Astrocyte of the spinal cord (primary cell): ENCODE measurements around the gene DGLUCY.
A peak's percentile ranks its signal among the peaks of the same experiment; 100 is the strongest.
"Not testable (repeated sequence)": the region's sequence is repeated elsewhere in the genome, so short reads cannot be mapped to it uniquely, and the experiment has no call there.

Source experiments
- DNase-seq: peaks from one replicate; pipeline ENCODE4 v3.0.0; 2011; ENCODE audit warnings: low read depth, low spot score
- H3K4me3 ChIP-seq: 2 replicates; pipeline ENCODE4 v1.5.1; 2011; ENCODE audit warnings: low read depth, mild to moderate bottlenecking, low read length, moderate library complexity
- in situ Hi-C: cut with HindIII; loops from 2 replicates; pipeline ENCODE4 v1.10.0; 2017; ENCODE audit warnings: low sequenced_read_pairs
- TF ChIP-seq, protein P1 (sequence below): IDR thresholded peaks from 2 replicates; pipeline ENCODE4 v1.5.1; 2012; ENCODE audit warnings: low read depth, mild to moderate bottlenecking, low read length, inconsistent platforms

Gene DGLUCY

DNA sequence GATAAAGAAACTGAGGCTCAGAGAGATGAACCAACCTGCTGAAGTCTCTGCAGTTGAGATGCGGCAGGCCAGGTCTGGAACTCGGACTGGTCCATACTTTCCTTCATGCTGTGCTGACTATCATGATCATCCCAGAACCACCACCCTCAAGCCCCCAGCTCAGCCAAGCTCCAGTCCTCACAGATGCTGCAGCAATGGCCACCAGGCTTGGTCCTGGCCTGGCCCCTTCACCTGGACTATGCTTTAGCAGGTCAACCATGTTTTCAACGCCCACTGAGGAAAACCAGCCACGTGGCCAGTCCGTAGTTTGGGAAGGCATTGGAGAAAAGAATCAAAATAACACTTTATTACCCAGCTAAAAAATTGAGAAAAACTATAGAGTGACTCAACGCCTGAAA, 129.2 kb downstream of the DGLUCY start:
- DNase-seq: no peak
- TF ChIP-seq, protein P1, sequence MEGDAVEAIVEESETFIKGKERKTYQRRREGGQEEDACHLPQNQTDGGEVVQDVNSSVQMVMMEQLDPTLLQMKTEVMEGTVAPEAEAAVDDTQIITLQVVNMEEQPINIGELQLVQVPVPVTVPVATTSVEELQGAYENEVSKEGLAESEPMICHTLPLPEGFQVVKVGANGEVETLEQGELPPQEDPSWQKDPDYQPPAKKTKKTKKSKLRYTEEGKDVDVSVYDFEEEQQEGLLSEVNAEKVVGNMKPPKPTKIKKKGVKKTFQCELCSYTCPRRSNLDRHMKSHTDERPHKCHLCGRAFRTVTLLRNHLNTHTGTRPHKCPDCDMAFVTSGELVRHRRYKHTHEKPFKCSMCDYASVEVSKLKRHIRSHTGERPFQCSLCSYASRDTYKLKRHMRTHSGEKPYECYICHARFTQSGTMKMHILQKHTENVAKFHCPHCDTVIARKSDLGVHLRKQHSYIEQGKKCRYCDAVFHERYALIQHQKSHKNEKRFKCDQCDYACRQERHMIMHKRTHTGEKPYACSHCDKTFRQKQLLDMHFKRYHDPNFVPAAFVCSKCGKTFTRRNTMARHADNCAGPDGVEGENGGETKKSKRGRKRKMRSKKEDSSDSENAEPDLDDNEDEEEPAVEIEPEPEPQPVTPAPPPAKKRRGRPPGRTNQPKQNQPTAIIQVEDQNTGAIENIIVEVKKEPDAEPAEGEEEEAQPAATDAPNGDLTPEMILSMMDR: no peak
- in situ Hi-C loops: no loop called here
- no peak overlapping the region for H3K4me3 ChIP-seq

GRCh38 chr14:91244501-91244901, 130.6 kb downstream of the DGLUCY start, which contains the start of gene GPR68:
Gene GPR68 (minus strand): TSS chr14:91244704. CDS start chr14:91235050, 9,654 bp downstream.
- in situ Hi-C loops: no loop called here
- TF ChIP-seq, protein P1: no peak
- H3K4me3 ChIP-seq: peak within 1 kb of the TSS; percentile 22
- peak; percentile 74 for DNase-seq

GRCh38 chr14:91245029-91245428, 131.2 kb downstream of the DGLUCY start:
- TF ChIP-seq, protein P1: no peak
- no peak overlapping the region for H3K4me3 ChIP-seq
- no peak for DNase-seq
- in situ Hi-C loops: no loop called here

GRCh38 chr14:91245616-91246015, 131.7 kb downstream of the DGLUCY start:
- DNase-seq, in situ Hi-C loops, H3K4me3 ChIP-seq: not testable (repeated sequence)

- no peak for DNase-seq
- TF ChIP-seq, protein P1: no peak
Observed at GRCh38 chr14:91246051-91246852, 132.4 kb downstream of the DGLUCY start.

GRCh38 chr14:91249841-91250616, 136.2 kb downstream of the DGLUCY start:
- no peak overlapping the region for H3K4me3 ChIP-seq
- in situ Hi-C loops: no loop called here
- DNase-seq: peak; percentile 63

More at GRCh38 chr14:91246051-91246852, 132.4 kb downstream of the DGLUCY start:
- no peak overlapping the region for H3K4me3 ChIP-seq
- in situ Hi-C loops: no loop called here

More at GRCh38 chr14:91249841-91250616, 136.2 kb downstream of the DGLUCY start:
- TF ChIP-seq, protein P1: no peak
